Mammary epithelial cell (primary cell): ENCODE results near the gene KIF9.

Source experiments
- CTCF ChIP-seq, 2 donors: IDR thresholded peaks in 1 of 2; conservative IDR thresholded peaks in 1 of 2; 2 replicates each; pipeline ENCODE4 v1.5.1; 2011 to 2012; ENCODE audit warnings: inconsistent platforms in 2 of 2, low read length in 2 of 2, mild to moderate bottlenecking in 2 of 2, control low read depth in 1 of 2, low read depth in 1 of 2; ENCODE audit not compliant: insufficient read depth in 1 of 2; ENCODE audit errors: extremely low read depth in 1 of 2
- EZH2 ChIP-seq: IDR thresholded peaks from 2 replicates; pipeline ENCODE4 v1.6.1; 2012; ENCODE audit warnings: low read length, inconsistent platforms, borderline replicate concordance

- TF ChIP-seq CTCF (conservative IDR thresholded peaks at IDR 0.05 in 1 of 2, IDR thresholded peaks at IDR 0.05 in 1 of 2; ENCODE audit: extremely low read depth in 1 of 2, insufficient read depth in 1 of 2, low read depth in 1 of 2, low read length in 2 of 2) (no peak), EZH2 (no peak)
These were observed 7.9 kb downstream of the KIF9 start for GRCh38 chr3:47274652-47275051.
